Epithelial cell of esophagus (primary cell): ENCODE data around the gene STN1.
A peak's percentile ranks its signal among the peaks of the same experiment; 100 is the strongest.

ENCODE experiments used
- DNase-seq: peaks from one replicate; pipeline ENCODE4 v3.0.0; 2010; ENCODE audit warnings: low read depth
- H3K4me3 ChIP-seq: 2 replicates; pipeline ENCODE4 v1.5.1; 2011; ENCODE audit warnings: mild to moderate bottlenecking, low read length, control low read depth
- TF ChIP-seq, protein P1 (sequence below): IDR thresholded peaks from 2 replicates; pipeline ENCODE4 v1.5.1; 2011; ENCODE audit warnings: low read depth, mild to moderate bottlenecking, low read length, control low read depth, inconsistent platforms; ENCODE audit not compliant: insufficient read depth; ENCODE audit errors: missing control alignments

STN1 gene

DNA sequence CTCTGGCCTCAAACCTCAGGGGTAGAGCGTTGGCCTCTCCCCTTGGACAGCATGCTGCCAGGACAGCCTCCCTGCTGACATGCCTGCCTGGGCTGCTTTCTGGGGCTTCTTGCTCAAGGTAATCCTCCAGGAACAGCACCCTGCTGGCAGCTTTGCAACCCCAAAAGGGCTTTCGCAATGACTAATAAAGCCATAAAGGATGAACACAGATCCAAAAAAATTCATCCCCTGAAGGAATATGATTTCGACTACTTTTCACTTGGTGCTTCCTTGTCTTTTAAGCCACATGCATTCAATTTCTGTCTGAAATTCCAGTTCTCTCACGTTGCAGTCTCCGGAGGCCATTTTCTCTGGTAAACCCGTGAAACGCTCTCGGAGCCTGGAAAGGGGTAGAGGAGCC is 47.5 kb downstream of the STN1 start:
- no peak overlapping the region for H3K4me3 ChIP-seq
- TF ChIP-seq, protein P1, sequence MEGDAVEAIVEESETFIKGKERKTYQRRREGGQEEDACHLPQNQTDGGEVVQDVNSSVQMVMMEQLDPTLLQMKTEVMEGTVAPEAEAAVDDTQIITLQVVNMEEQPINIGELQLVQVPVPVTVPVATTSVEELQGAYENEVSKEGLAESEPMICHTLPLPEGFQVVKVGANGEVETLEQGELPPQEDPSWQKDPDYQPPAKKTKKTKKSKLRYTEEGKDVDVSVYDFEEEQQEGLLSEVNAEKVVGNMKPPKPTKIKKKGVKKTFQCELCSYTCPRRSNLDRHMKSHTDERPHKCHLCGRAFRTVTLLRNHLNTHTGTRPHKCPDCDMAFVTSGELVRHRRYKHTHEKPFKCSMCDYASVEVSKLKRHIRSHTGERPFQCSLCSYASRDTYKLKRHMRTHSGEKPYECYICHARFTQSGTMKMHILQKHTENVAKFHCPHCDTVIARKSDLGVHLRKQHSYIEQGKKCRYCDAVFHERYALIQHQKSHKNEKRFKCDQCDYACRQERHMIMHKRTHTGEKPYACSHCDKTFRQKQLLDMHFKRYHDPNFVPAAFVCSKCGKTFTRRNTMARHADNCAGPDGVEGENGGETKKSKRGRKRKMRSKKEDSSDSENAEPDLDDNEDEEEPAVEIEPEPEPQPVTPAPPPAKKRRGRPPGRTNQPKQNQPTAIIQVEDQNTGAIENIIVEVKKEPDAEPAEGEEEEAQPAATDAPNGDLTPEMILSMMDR, result peak; percentile 45
- peak; percentile 96 for DNase-seq

DNA sequence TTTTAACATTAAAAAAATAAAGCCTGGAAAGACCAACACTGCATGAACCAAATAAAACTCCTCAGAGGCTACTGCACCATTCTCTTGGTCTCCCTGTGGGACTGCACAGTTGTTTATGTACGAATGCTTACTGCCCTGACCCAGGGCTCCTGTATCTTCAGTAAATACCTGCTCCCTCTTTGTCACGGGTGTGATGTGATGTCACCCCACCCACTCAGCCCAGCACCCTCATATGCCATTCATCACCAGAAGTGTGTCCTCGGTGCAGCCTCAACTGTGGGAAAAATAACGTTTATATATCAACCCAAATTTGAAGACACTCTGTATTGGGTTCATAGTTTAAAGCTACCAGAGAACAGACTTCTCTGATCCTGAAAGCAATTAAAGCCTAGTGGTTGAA is 48.6 kb downstream of the STN1 start:
- H3K4me3 ChIP-seq, result no peak overlapping the region
- no peak for DNase-seq
- TF ChIP-seq, protein P1, result no peak

DNA sequence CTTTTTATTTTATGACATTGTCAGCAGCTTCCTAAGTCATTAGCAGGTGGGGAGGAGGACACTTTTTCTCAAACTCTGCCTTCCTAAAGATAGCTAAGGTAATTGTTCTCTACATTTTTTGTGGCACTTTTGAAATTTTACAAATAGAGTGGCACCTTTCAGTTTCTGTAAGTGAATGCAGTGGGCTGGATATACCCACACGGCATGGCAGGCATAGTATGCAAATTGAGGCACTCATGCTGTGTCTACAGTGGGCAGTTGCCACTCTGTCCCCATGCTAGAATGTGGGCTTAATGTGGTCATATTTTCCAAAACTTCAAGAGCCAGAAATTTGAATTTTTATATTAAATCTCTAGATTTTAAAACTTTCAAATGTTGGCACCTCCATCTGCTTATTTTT is 49.8 kb downstream of the STN1 start:
- no peak overlapping the region for H3K4me3 ChIP-seq
- TF ChIP-seq, protein P1, result no peak
- DNase-seq, result no peak

DNA sequence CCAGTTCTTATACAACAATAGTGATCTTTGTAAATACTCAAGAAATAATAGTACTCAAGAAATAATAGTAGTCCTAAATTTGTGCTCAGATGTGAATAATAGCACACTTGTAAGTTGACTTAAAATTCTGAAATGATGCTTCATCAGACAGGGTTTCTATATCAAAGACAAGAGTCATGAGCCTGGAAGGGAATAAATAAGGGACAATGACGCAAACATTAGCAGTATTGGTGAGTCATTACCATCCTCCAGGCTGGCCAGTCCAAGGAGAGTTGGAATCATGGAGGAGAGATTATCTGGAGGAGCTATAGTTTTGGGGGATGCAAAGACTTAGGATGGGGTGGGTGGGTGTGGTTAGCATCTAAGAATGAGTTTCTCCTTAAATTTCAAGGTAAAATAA is 56.5 kb downstream of the STN1 start:
- TF ChIP-seq, protein P1, result no peak
- peak; percentile 77 for DNase-seq
- H3K4me3 ChIP-seq, result no peak overlapping the region

DNA sequence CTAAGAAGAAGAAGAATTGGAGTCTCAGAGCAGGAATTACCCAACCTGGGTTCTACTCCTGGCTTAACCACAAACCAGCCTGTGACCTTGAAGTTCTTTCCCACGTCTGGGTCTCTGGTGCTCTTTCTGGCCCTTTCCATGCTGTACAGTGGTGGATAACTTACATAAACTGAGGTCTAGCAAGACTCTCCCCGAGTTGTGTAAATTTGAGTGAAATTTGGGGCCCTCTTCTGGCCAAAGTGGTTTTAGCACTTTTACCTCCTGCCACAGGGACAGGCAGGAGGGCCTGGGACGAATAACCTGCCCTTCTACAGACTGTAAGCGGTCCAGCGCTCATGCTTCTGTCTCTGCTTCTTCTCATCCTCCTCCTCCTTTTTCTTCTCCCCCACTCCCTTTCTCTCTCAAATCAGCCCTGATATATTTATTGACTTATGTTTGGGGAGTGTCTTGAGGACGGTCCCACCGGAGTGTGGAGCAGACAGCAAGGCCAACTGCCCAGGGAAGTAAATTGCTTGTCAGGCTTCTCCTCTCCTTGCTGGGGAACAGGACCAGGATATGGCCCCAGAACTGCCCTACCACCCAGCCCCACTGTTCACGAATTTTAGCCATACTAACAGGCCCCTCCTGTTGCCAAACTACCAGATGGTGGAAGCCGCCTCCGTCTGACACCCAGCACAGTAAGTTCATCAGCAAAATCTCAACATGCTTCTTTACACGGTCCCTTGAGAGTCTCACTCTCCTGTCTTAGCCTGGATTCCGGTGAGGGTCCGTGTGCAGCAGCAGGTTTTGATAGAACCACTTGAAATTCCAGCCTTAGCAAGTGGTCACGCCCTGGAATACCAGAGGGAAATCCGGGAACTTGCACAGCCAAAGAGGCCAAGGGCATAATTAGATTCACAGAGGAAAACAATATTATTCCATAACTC is 58.6 kb downstream of the STN1 start:
- TF ChIP-seq, protein P1, result peak; percentile 70
- H3K4me3 ChIP-seq, result no peak overlapping the region
- peak; percentile 73 for DNase-seq

DNA sequence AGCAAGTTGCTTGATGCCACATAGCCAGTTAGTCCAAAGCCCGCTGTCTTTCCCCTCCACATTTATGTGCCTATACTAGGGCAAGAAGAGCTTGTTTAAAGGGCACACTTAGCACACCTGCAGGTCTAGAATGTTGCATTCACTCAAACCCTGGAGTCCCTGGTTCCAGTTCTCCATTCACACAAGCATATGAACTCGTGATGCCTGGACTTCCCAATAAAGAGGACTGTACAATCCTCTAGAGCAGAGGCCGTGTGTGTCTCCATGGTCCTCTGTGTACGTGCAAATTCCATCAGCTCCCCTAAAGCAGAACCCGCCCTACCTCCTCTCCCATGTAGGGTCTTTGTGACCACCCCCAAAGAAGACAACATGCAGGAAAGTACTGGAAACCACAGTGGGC is 59.6 kb downstream of the STN1 start:
- H3K4me3 ChIP-seq, result no peak overlapping the region
- TF ChIP-seq, protein P1, result no peak
- no peak for DNase-seq

DNA sequence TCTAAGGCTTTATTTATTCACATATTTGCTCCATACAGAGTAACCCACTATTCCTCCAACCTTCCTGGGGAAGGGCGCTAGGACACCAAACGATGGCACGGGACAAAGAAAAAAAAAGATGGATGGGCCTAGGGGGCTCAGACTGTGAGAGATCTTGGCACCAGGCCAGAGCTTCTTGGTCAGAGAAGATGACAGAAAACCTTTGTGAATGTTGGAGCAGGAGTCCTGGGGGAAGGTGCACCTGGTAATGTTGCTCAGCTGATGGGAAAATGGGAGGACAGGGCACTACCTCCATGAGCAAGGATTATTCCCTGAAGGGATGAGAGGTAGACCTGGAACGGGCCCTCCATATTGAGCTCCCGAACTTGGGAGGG is 61.2 kb downstream of the STN1 start:
- no peak overlapping the region for H3K4me3 ChIP-seq
- DNase-seq, result no peak
- TF ChIP-seq, protein P1, result no peak
